ENCODE measurements around the gene KPNA3. TPM values are rescaled to one million over a fixed set of nuclear protein-coding genes. Genes with fewer than 3 reads are reported as not detected.

The KPNA3 gene
- total and polyA plus RNA-seq, 2 donors (not counting 3 experiments of a cell fraction or from before 2014, with no cell fraction given) = 19.6 to 60.4 TPM

DNA sequence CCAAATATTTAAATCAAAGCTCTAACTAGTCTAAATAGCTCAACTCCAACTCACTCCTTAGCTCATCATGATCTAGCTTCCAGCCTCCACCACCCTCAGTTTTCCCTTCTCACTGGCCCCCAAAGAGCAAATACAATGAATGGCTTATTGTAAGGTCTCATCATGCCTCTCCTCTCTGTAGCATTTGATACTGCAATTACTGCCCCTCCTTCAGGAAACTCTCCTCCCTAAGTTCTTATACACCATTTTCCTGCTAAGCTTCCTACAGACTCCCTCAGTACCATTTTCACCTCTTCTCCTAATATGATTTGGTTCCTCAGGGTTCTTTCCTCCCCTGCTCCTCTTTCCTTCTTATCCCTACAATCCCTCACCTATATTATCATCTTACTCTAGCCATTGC, 12.8 kb downstream of the KPNA3 start:
- DNase-seq (ENCODE audit: low read depth, low spot score) (no peak), FAIRE-seq (no peak)
- CTCF ChIA-PET = no interaction called here
- Histone ChIP-seq H3K4me3 (replicated peaks in 1 of 3; ENCODE audit: insufficient read depth in 1 of 3, low read depth in 1 of 3, low read length in 3 of 3) (no peak overlapping the region), H3K4me2 (ENCODE audit: insufficient read depth, low read length) (no peak overlapping the region), H3K79me2 (ENCODE audit: control insufficient read depth, insufficient read depth, low read length) (peaks cover 95% of the 10 kb centered on the region), H3K9me1 (replicated peaks; ENCODE audit: control insufficient read depth, extremely low read depth, insufficient read depth, low read length) (no peaks in the 10 kb centered on the region), H3K27ac (ENCODE audit: insufficient read depth, low read depth, low read length) (no peak overlapping the region), H3K4me1 (ENCODE audit: control insufficient read depth, extremely low read depth, insufficient read depth, low read length) (no peaks in the 10 kb centered on the region), H3K9ac (replicated peaks; ENCODE audit: extremely low read depth, insufficient read depth, low read length) (no peak overlapping the region), H2AFZ (ENCODE audit: low read depth, low read length) (no peak overlapping the region), H4K20me1 (replicated peaks; ENCODE audit: control insufficient read depth, extremely low read depth, insufficient read depth, low read length) (peaks cover 31% of the 10 kb centered on the region), H3K27me3 (ENCODE audit: control insufficient read depth in 2 of 2, insufficient read depth in 2 of 2, low read length in 2 of 2) (no peaks in the 10 kb centered on the region), H3K9me3 (replicated peaks; ENCODE audit: control insufficient read depth, insufficient read depth, low read length) (no peaks in the 10 kb centered on the region), H3K36me3 (ENCODE audit: control insufficient read depth in 2 of 2, extremely low read depth in 1 of 2, insufficient read depth in 2 of 2, low read length in 2 of 2) (no peaks in the 10 kb centered on the region)
- POLR2A ChIA-PET = no interaction called here
- dilution Hi-C loops (cut with MboI; ENCODE audit: extremely low pct_ligation_motif_present, low sequenced_read_pairs) (no loop called here), intact Hi-C loops (cut with micrococcal nuclease) (no loop called here)
- TF ChIP-seq JUN (IDR thresholded peaks at IDR 0.05; ENCODE audit: borderline replicate concordance, insufficient read depth, insufficient read length, low read depth) (no peak), GATA2 (IDR thresholded peaks at IDR 0.05; ENCODE audit: insufficient read depth, insufficient read length, low read depth, low read length) (no peak), POLR2AphosphoS5 (IDR thresholded peaks at IDR 0.05; ENCODE audit: insufficient read depth, low read depth, low read length) (no peak), POLR2A (IDR thresholded peaks at IDR 0.05; ENCODE audit: low read depth, low read length) (no peak), MYC (IDR thresholded peaks at IDR 0.05; ENCODE audit: low read depth, low read length) (no peak), EZH2 (IDR thresholded peaks at IDR 0.05; ENCODE audit: borderline replicate concordance, low read depth, low read length, severe bottlenecking) (no peak), FOS (IDR thresholded peaks at IDR 0.05; ENCODE audit: borderline replicate concordance, insufficient read depth, low read length) (no peak)
- TF ChIP-seq, protein P1, sequence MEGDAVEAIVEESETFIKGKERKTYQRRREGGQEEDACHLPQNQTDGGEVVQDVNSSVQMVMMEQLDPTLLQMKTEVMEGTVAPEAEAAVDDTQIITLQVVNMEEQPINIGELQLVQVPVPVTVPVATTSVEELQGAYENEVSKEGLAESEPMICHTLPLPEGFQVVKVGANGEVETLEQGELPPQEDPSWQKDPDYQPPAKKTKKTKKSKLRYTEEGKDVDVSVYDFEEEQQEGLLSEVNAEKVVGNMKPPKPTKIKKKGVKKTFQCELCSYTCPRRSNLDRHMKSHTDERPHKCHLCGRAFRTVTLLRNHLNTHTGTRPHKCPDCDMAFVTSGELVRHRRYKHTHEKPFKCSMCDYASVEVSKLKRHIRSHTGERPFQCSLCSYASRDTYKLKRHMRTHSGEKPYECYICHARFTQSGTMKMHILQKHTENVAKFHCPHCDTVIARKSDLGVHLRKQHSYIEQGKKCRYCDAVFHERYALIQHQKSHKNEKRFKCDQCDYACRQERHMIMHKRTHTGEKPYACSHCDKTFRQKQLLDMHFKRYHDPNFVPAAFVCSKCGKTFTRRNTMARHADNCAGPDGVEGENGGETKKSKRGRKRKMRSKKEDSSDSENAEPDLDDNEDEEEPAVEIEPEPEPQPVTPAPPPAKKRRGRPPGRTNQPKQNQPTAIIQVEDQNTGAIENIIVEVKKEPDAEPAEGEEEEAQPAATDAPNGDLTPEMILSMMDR (IDR thresholded peaks at IDR 0.05; ENCODE audit: extremely low read depth in 1 of 2, insufficient read depth in 1 of 2, low read depth in 1 of 2, low read length in 2 of 2) = no peak
- TF ChIP-seq, protein P2, sequence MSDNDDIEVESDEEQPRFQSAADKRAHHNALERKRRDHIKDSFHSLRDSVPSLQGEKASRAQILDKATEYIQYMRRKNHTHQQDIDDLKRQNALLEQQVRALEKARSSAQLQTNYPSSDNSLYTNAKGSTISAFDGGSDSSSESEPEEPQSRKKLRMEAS (IDR thresholded peaks at IDR 0.05; ENCODE audit: insufficient read depth, insufficient read length) = no peak
- BruUV-seq (replicated peaks) = no TSS peak
